ENCODE results near the gene COL27A1.

The COL27A1 gene

DNA sequence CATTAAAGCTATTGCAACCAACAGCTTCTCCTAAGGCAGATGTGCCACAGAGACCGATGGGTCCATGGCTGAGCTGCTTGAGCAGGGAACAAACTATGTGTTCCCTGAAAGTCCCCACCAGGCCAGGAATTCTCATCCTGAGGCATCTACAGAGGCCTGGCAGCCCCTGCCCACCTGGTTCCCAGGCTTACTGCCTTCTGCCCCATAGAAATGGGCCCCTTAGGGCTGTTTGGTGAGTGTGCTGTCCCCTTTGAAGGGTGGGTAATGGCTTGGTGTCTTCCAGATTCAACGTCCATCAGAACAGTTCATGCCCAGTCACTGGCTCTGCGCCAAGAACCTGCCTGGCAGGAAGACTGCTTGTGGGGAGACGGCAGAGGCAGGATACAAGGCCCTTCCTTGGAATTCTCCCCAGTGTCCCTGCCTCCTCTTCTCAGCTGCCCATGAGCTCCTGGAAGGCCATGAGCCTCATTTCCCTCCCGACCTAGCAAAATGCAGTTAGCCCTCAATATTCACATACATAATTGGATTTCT is 3.8 kb upstream of the COL27A1 start:
- TF ChIP-seq, protein P1, sequence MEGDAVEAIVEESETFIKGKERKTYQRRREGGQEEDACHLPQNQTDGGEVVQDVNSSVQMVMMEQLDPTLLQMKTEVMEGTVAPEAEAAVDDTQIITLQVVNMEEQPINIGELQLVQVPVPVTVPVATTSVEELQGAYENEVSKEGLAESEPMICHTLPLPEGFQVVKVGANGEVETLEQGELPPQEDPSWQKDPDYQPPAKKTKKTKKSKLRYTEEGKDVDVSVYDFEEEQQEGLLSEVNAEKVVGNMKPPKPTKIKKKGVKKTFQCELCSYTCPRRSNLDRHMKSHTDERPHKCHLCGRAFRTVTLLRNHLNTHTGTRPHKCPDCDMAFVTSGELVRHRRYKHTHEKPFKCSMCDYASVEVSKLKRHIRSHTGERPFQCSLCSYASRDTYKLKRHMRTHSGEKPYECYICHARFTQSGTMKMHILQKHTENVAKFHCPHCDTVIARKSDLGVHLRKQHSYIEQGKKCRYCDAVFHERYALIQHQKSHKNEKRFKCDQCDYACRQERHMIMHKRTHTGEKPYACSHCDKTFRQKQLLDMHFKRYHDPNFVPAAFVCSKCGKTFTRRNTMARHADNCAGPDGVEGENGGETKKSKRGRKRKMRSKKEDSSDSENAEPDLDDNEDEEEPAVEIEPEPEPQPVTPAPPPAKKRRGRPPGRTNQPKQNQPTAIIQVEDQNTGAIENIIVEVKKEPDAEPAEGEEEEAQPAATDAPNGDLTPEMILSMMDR (IDR thresholded peaks at IDR 0.05; ENCODE audit: borderline replicate concordance, insufficient read depth, low read depth, low read length), result no peak
- no peak overlapping the region for H3K4me3 ChIP-seq (ENCODE audit: low read depth, low read length)

DNA sequence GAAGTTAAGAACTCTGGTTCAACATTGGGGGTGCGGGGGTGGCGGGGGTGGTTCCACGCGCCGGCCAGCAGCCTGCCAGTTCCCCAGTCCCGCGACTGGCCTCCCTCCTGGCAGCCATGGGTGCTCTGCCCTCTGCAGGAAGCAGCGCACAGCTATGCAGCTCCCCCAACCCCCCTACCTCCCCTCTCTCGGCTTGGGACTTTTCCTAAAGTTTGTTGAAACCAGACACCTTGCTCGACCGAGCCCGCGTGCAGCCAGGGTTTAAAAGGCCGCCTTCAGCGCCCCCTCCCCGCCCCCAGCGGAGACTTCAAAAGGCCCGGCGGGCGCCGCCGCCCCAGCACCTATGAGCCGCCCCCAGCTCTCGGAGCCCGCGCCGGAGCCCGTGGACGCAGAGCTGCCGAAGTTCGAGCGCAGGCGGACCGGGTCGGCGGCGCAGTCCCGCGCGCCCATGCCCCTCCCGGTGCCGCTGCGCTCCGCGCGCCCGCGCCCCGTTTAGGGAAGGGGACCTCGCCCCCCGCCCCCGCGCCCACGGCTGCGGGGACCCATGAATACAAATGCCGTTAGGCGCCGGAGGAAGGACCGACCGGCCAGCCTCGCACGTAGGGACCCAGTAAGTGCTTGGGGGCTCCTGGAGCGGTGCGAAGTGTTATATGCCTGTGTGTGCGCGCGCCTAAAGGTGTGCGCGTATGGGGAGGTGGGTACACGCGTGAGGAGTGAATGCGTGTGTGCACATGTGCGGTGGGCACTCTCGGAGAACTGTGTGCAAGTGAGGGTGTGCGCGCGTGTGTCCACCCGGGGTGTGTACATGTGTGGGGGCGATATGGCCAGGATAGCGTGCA is 1.4 kb upstream of the COL27A1 start:
- TF ChIP-seq, protein P1 (IDR thresholded peaks at IDR 0.05; ENCODE audit: borderline replicate concordance, insufficient read depth, low read depth, low read length), result no peak
- H3K4me3 ChIP-seq (ENCODE audit: low read depth, low read length), result no peak overlapping the region

DNA sequence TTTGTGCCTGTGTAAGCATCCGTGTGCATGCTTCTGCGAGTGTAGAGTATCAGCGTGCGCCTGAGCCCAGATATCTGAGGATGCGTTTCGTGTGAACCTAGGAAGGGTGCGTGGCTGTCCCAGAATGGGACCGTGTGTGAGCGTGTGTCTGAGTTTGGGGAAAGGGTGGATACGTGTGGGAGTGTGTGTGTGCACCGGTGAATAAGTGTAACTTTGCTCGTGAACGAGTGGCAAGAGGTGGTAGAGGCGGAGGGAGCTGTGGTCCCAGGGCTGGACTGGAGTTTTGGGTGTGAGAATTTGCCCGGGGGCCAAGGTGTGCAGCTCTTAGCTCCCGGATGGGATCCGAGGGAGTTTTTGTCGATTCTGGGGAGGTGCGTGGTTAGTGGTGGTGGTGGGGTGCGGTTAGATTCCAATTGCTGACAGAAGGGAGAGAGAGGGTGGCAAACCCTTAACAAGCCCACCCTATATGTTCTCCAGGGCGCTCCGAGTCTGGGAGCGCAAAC is 686 bp upstream of the COL27A1 start:
- TF ChIP-seq, protein P1 (IDR thresholded peaks at IDR 0.05; ENCODE audit: borderline replicate concordance, insufficient read depth, low read depth, low read length), result no peak
- H3K4me3 ChIP-seq (ENCODE audit: low read depth, low read length), result no peak overlapping the region

DNA sequence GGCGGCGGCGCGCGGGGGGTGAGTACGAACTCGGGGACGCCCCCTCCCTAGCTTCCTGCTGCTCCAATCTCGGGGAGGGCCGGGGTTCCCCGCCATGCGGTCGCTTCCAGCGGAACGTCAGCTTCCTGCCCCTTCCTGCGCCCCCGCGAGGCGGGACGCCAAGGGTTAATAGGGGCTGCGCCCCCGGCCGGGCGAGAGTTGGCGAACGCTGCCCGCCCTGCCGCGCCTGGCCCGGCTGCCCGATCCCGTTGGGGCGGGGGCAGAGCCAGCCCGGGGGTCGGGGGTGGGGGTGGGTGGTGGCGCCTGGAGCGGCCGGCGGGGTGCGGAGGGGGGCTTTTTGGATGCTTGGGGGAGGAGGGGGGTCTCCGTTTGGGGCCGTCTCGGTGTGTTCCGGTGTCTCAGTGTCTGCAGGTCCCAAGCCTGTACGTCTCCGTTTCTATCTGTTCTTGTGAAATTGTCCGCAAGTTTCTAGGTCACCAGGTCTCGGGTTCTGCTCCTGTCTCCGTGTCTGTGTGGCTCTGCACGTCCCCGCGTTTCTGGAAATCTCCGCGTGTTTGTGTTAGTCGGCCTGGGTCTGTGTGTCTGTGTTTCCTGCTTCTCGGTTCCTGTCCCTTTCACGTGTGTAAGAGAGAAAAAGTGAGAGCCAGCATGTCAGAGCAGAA is 789 bp downstream of the COL27A1 start:
- TF ChIP-seq, protein P1 (IDR thresholded peaks at IDR 0.05; ENCODE audit: borderline replicate concordance, insufficient read depth, low read depth, low read length), result no peak
- no peak overlapping the region for H3K4me3 ChIP-seq (ENCODE audit: low read depth, low read length)

DNA sequence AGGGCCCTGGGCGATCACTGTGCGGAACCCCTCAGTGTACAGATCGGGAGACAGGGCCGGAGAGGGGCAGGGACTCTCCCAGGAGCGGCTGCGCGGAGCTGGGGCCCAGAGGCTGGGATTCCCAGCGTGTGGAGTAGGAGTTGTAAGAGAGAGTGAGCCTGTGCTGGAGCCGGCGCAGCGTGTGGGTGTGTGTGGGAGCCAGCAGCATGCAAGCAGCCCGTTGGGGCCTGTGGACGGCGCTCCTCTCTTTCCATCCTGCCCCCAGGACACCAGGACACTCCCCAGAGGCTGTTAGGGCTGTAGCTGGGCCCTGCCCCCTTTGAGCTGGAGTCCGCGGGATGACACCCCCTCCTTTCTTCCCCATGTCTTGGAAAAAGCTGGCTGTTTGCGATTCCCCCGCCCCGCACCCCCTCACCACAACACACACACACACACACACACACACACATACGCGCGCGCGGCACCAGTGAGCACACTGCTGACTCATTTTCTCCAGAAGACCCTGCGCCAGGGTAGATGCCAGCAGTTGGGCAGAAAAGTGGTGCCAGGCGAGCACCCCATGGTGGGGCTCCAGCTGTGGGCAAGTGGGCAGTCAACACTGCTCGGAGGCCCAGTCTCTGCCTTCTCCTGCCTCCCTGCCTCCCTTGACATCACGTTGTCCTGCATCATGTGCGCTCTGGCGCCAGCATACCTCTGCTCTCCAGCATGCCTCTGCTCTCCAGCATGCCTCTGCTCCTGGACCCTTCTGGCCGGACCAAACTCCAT is 1.5 kb downstream of the COL27A1 start:
- TF ChIP-seq, protein P1 (IDR thresholded peaks at IDR 0.05; ENCODE audit: borderline replicate concordance, insufficient read depth, low read depth, low read length), result no peak
- H3K4me3 ChIP-seq (ENCODE audit: low read depth, low read length), result no peak overlapping the region

DNA sequence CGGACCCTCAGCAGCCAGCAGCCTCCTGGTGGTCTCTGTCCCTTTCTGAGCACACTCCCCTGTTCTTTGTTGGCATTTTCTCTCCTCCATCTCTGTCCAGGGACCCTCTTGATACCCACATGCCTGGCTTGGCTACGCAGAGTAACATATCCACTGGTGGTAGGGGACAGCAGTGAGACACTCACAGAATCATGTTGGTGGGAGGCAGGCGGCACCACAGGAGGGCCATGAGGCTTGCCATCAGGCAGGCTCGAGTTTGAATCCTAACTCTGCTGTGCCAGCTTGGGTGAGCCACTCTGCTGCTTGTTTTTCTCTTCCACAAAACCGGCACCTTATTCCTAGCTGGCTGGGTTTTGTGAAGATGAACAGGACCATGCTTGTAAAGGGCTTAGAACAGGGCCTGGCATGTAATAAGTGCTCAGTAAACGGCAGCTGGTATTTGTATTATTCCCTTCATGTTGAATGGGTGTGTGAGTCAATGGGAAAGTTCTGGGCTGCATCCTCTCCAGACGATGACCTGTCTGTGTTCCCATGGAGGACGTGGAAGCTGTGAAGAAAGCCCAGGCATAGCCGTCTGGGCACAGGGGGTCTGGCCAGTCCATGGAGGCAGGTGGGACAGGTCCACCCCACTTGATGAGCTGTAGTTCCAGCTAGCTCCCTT is 2.3 kb downstream of the COL27A1 start:
- TF ChIP-seq, protein P1 (IDR thresholded peaks at IDR 0.05; ENCODE audit: borderline replicate concordance, insufficient read depth, low read depth, low read length), result no peak
- no peak overlapping the region for H3K4me3 ChIP-seq (ENCODE audit: low read depth, low read length)

Measured in GM12875 (cell line).